Esophagus muscularis mucosa (tissue), 4 donors: ENCODE results near the gene ANK2. TPM values are rescaled to one million over a fixed set of nuclear protein-coding genes. Genes with fewer than 3 reads are reported as not detected.
A peak's percentile ranks its signal among the peaks of the same experiment; 100 is the strongest.

ENCODE experiments used
- DNase-seq: peaks from one replicate; pipeline ENCODE4 v3.0.0-alpha.2; 2017; ENCODE audit errors: extremely low spot score
- H3K27ac ChIP-seq, 4 donors: fragments of 200-600 bp; sonication (generic); replicated peaks in 1 of 4; 1 replicate in 3 of 4; 2 replicates in 1 of 4; pipeline ENCODE4 v1.5.1; 2016 to 2019; ENCODE audit warnings: mild to moderate bottlenecking in 1 of 4
- H3K27me3 ChIP-seq, 4 donors: fragments of 200-600 bp; sonication (generic); one replicate each; pipeline versions ENCODE4 v1.5.1 to v1.6.0; 2016 to 2019
- H3K36me3 ChIP-seq, 4 donors: fragments of 200-600 bp; sonication (generic); one replicate each; pipeline ENCODE4 v1.5.1; 2016 to 2019
- H3K4me1 ChIP-seq, 4 donors: fragments of 200-600 bp; sonication (generic); one replicate each; pipeline ENCODE4 v1.5.1; 2016 to 2019
- H3K4me3 ChIP-seq, 4 donors: fragments of 200-600 bp; sonication (generic); 1 replicate in 2 of 4; 2 replicates in 2 of 4; pipeline ENCODE4 v1.5.1; 2016 to 2019; ENCODE audit warnings: mild to moderate bottlenecking in 4 of 4, moderate library complexity in 1 of 4
- H3K9me3 ChIP-seq, 4 donors: fragments of 200-600 bp; sonication (generic); 1 replicate in 3 of 4; 2 replicates in 1 of 4; pipeline ENCODE4 v1.5.1; 2016 to 2019
- EP300 ChIP-seq: sonication (generic); formaldehyde crosslinking; IDR thresholded peaks from one replicate; pipeline ENCODE4 v1.6.1; 2017; ENCODE audit warnings: antibody characterized with exemption
- POLR2A ChIP-seq: fragments of 450-650 bp; IDR thresholded peaks from one replicate; pipeline ENCODE4 v1.6.1; 2017; ENCODE audit warnings: antibody characterized with exemption, moderate library complexity, mild to moderate bottlenecking, low read depth
- POLR2AphosphoS5 ChIP-seq, 2 donors: sonication (generic); formaldehyde crosslinking; IDR thresholded peaks; one replicate each; pipeline ENCODE4 v1.6.1; 2017; ENCODE audit warnings: antibody characterized with exemption in 2 of 2
- WGBS: methylation state at CpG from one replicate; pipeline ENCODE4 v1.1.5; 2018; 5-methylcytosine and 5-hydroxymethylcytosine counted together
- intact Hi-C: fragments of 100-400 bp; cut with DNase I; formaldehyde crosslinking; loops from one replicate; pipeline ENCODE4 v1.15.1; 2023
- total RNA-seq, 4 donors: library from RNA; depleted of rRNA; stranded (reverse); fragments of >200 nt; gene quantifications; one replicate each; pipeline versions ENCODE4 v1.1.0 to v1.2.1, GENCODE V29; 2016
- TF ChIP-seq, protein P1 (sequence below), 3 experiments: fragments of 200-600 bp in 2 of 3; fragments of 450-650 bp in 1 of 3; sonication (generic) in 2 of 3; IDR thresholded peaks; one replicate each; pipeline ENCODE4 v1.5.1; 2017 to 2019; ENCODE audit warnings: antibody characterized with exemption in 3 of 3, mild to moderate bottlenecking in 2 of 3, moderate library complexity in 1 of 3

ANK2 gene
- total RNA-seq, 4 donors from 2014 or later: 76.8 to 88.0 (median 82.8) TPM

DNA sequence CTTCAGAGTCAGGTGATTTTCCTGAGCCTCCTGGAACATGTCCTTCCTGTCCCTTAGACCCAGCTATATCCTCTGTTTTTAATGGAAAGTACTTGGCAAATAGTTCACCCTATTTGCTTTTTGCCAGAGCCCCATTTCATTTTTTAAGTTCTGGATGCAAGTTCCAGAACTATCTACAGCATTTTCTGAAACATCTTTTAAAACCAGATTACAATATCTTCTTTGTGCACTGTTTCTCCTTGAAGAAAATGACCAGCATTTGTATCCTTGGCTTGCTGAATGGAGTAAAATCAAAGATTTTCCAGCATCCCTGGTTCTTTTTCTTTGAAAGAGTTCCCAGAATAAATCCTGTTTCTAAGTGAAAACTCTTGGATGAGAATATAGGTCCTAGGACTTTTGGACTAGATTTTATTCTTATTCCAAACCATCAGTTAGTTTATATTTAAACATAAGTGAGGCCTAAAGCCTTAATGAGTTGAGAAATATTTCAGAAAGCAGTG, 224.3 kb downstream of the ANK2 start:
- TF ChIP-seq, protein P1, sequence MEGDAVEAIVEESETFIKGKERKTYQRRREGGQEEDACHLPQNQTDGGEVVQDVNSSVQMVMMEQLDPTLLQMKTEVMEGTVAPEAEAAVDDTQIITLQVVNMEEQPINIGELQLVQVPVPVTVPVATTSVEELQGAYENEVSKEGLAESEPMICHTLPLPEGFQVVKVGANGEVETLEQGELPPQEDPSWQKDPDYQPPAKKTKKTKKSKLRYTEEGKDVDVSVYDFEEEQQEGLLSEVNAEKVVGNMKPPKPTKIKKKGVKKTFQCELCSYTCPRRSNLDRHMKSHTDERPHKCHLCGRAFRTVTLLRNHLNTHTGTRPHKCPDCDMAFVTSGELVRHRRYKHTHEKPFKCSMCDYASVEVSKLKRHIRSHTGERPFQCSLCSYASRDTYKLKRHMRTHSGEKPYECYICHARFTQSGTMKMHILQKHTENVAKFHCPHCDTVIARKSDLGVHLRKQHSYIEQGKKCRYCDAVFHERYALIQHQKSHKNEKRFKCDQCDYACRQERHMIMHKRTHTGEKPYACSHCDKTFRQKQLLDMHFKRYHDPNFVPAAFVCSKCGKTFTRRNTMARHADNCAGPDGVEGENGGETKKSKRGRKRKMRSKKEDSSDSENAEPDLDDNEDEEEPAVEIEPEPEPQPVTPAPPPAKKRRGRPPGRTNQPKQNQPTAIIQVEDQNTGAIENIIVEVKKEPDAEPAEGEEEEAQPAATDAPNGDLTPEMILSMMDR (IDR thresholded peaks at IDR 0.05): no peak
- TF ChIP-seq EP300 (no peak), POLR2AphosphoS5 (IDR thresholded peaks at IDR 0.05) (no peak), POLR2A (no peak)
- intact Hi-C loops: no loop called here
- DNase-seq: no peak
- H3K9me3 ChIP-seq: no peaks in the 10 kb centered on the region
- no peak overlapping the region for H3K4me3 ChIP-seq
- peaks cover 0 to 7% (median 3%) of the 10 kb centered on the region in 4 donors for H3K36me3 ChIP-seq
- H3K27me3 ChIP-seq: no peaks in the 10 kb centered on the region
- H3K4me1 ChIP-seq: peaks cover 0 to 7% (median 2%) of the 10 kb centered on the region in 4 donors
- H3K27ac ChIP-seq: peak overlapping the region in 1 of 4 donors; percentile 10

DNA sequence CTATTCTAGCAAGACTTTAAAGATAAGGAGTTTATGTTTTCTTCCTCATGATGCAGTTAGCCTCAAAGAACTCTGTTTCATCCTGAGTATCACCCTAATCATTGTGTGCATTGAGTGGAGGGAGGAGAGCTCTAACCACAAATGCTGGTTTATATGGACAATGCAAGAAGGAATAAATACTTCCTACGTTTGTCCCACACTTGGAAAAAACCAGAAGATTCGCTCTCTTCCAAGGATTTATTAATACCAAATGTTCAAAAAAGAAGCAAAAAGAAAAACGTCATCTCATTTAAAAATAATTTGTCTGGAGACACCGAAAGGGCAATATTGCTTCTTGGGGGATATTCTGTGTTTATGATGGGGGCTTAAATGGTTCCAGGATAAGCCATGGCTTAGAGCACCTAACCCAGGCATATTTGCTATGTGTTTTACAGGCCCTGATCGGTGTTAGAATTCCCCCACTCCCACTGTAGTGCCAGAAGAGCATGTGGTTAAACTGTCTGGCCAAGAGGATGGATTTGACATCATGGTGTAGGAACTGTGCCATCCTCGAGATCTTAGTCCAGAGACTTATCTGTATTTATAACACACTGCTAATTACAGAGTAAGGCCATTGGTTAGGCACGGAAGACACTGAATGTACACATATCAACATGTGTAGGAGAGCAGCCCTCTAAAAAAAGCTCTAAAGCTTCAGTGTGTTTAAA, 227.2 kb downstream of the ANK2 start:
- H3K9me3 ChIP-seq: no peaks in the 10 kb centered on the region
- H3K36me3 ChIP-seq: peaks cover 0 to 12% (median 3%) of the 10 kb centered on the region in 4 donors
- WGBS: 60% methylated on average over 7 of the region's 7 CpGs
- H3K27me3 ChIP-seq: no peaks in the 10 kb centered on the region
- intact Hi-C loops: no loop called here
- TF ChIP-seq EP300 (no peak), POLR2AphosphoS5 (IDR thresholded peaks at IDR 0.05) (no peak)
- TF ChIP-seq, protein P1 (IDR thresholded peaks at IDR 0.05): no peak
- H3K4me1 ChIP-seq: peaks cover 0 to 7% (median 2%) of the 10 kb centered on the region in 4 donors
- H3K4me3 ChIP-seq: no peak overlapping the region
- DNase-seq: no peak
- peak overlapping the region in 3 of 4 donors; percentile 3 to 11 (median 5) for H3K27ac ChIP-seq

DNA sequence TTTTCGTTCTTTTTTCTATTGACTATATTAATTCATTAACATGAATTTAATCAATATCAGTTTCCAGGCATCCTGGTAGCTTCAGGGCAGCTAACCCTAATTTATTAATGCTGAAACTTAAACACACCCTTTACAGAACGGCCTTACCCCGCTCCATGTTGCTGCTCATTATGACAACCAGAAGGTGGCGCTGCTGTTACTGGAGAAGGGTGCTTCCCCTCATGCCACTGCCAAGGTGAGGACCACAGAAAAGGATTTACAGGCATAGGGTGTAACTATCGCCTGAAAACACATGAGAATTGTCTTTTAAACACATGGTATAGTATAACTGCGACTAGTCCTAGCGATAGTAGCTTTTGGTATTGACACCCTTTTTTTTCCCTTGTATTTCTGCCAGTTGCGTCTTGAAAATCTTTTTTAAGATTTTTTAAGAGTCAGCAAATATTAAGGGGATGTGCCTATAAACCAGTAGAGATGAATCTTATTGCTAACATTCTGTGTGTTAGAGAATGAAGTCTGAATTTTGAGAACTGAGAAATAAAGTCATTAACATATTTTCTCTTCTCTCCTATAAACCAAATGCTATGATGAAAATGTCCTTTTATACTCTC, 229.0 kb downstream of the ANK2 start:
- DNase-seq: no peak
- Histone ChIP-seq H3K9me3 (no peaks in the 10 kb centered on the region), H3K36me3 (peaks cover 0 to 22% (median 9%) of the 10 kb centered on the region in 4 donors), H3K4me1 (peaks cover 0 to 7% (median 2%) of the 10 kb centered on the region in 4 donors), H3K27me3 (no peaks in the 10 kb centered on the region), H3K27ac (no peak overlapping the region), H3K4me3 (no peak overlapping the region)
- TF ChIP-seq, protein P1 (IDR thresholded peaks at IDR 0.05): peak; percentile 60 to 86 (median 67)
- TF ChIP-seq POLR2AphosphoS5 (IDR thresholded peaks at IDR 0.05) (no peak), POLR2A (no peak), EP300 (no peak)
- WGBS: 43% methylated on average over 8 of the region's 8 CpGs
- intact Hi-C loops: no loop called here

DNA sequence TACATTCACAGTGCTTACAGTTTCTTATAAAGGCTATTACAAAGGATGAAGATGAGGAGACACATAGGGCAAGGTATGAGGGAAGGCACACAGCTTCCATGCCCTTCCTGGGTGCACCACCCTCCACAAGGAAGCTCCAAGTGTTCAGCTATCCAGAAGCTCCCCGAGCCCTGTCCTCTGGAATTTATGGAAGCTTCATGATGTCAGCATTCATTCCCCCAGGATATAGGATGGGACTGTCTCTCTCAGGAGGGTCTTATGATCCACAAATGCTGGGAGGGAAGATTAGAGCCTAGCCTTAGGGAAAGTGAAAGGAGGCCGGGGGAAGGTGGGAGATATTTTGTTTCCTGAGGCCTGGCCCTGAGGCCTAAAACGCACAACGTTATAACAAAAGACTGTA, 236.0 kb downstream of the ANK2 start:
- Histone ChIP-seq H3K4me1 (peaks cover 0 to 23% (median 16%) of the 10 kb centered on the region in 4 donors), H3K4me3 (no peak overlapping the region), H3K9me3 (no peaks in the 10 kb centered on the region), H3K36me3 (peaks cover 0 to 17% (median 16%) of the 10 kb centered on the region in 4 donors), H3K27ac (no peak overlapping the region), H3K27me3 (no peaks in the 10 kb centered on the region)
- 89% methylated on average over 4 of the region's 4 CpGs for WGBS
- intact Hi-C loops: no loop called here
- DNase-seq: no peak
- no peak for TF ChIP-seq POLR2AphosphoS5 (IDR thresholded peaks at IDR 0.05)
- no peak for TF ChIP-seq POLR2A
- TF ChIP-seq EP300: no peak
- TF ChIP-seq, protein P1 (IDR thresholded peaks at IDR 0.05): no peak
